PFSK-1 (cell line): Measurements from ENCODE around the gene GRWD1.

Experiments used
- FOXP2 ChIP-seq: optimal IDR thresholded peaks from 2 replicates; pipeline ENCODE3; 2011; ENCODE audit warnings: borderline replicate concordance, control low read depth, inconsistent platforms; ENCODE audit not compliant: insufficient read depth; ENCODE audit errors: extremely low read length, extremely low read depth
- POLR2AphosphoS5 ChIP-seq: IDR thresholded peaks from 2 replicates; pipeline ENCODE4 v1.6.1; 2012; ENCODE audit warnings: low read depth, mild to moderate bottlenecking, control low read depth, low read length, moderate library complexity
- SIN3A ChIP-seq: IDR thresholded peaks from 2 replicates; pipeline ENCODE4 v1.6.1; 2012; ENCODE audit warnings: mild to moderate bottlenecking, low read length, moderate library complexity, borderline replicate concordance; ENCODE audit not compliant: insufficient read depth
- TF ChIP-seq, protein P1 (sequence below), 2 experiments: IDR thresholded peaks; 2 replicates each; pipeline versions ENCODE4 v1.6.1 to v1.8.0; 2011 to 2012; ENCODE audit warnings: low read depth in 2 of 2, low read length in 2 of 2, control low read depth in 1 of 2, inconsistent platforms in 1 of 2, mild to moderate bottlenecking in 1 of 2, moderate library complexity in 1 of 2; ENCODE audit not compliant: insufficient read depth in 1 of 2

DNA sequence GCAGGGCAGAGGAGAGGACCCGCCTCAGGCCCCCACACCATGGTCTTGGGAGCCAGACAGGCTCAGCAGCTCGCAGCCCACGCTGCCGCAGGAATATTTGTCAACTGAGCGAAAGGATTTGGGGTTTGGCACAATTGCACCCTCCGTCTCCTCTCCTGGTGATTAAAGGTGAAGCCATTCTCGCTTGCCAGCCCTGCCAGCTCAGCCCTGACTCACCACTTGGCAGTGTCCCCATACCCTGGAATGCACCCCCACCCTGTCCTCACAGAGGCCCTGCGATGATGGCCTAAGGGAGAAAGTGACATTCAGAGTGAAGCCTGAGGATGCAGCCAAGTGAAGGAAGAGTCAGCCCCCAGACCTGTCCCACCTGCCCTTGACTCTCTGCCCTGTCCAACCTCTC lies 42.2 kb downstream of the GRWD1 start:
- TF ChIP-seq SIN3A, result no peak
- TF ChIP-seq POLR2AphosphoS5, result no peak
- TF ChIP-seq, protein P1, sequence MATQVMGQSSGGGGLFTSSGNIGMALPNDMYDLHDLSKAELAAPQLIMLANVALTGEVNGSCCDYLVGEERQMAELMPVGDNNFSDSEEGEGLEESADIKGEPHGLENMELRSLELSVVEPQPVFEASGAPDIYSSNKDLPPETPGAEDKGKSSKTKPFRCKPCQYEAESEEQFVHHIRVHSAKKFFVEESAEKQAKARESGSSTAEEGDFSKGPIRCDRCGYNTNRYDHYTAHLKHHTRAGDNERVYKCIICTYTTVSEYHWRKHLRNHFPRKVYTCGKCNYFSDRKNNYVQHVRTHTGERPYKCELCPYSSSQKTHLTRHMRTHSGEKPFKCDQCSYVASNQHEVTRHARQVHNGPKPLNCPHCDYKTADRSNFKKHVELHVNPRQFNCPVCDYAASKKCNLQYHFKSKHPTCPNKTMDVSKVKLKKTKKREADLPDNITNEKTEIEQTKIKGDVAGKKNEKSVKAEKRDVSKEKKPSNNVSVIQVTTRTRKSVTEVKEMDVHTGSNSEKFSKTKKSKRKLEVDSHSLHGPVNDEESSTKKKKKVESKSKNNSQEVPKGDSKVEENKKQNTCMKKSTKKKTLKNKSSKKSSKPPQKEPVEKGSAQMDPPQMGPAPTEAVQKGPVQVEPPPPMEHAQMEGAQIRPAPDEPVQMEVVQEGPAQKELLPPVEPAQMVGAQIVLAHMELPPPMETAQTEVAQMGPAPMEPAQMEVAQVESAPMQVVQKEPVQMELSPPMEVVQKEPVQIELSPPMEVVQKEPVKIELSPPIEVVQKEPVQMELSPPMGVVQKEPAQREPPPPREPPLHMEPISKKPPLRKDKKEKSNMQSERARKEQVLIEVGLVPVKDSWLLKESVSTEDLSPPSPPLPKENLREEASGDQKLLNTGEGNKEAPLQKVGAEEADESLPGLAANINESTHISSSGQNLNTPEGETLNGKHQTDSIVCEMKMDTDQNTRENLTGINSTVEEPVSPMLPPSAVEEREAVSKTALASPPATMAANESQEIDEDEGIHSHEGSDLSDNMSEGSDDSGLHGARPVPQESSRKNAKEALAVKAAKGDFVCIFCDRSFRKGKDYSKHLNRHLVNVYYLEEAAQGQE (IDR thresholded peaks at IDR 0.05; ENCODE audit: insufficient read depth in 1 of 2, low read depth in 2 of 2, low read length in 2 of 2), result no peak
- TF ChIP-seq FOXP2, result no peak
